ENCODE results near the gene THAP5.
"Not testable (repeated sequence)": the region's sequence is repeated elsewhere in the genome, so short reads cannot be mapped to it uniquely, and the experiment has no call there.

THAP5 gene

GRCh38 chr7:108570146-108570755 lies 745 bp upstream of the THAP5 start:
- TF ChIP-seq CTCF (IDR thresholded peaks at IDR 0.05) (no peak), ZFX (IDR thresholded peaks at IDR 0.05; ENCODE audit: borderline replicate concordance) (no peak)
- peak overlapping the region; percentile 93 for H3K27ac ChIP-seq

GRCh38 chr7:108568801-108569380 lies 615 bp downstream of the THAP5 start:
- peak overlapping the region; percentile 93 for H3K27ac ChIP-seq
- no peak for TF ChIP-seq ZFX (IDR thresholded peaks at IDR 0.05; ENCODE audit: borderline replicate concordance)
- no peak for TF ChIP-seq CTCF (IDR thresholded peaks at IDR 0.05)

- no peak overlapping the region for H3K27ac ChIP-seq
- TF ChIP-seq ZFX (IDR thresholded peaks at IDR 0.05; ENCODE audit: borderline replicate concordance): no peak
- TF ChIP-seq CTCF (IDR thresholded peaks at IDR 0.05): no peak
Measured at GRCh38 chr7:108565987-108566386, 3.5 kb downstream of the THAP5 start.

GRCh38 chr7:108561047-108561619 lies 8.4 kb downstream of the THAP5 start:
- TF ChIP-seq ZFX (IDR thresholded peaks at IDR 0.05; ENCODE audit: borderline replicate concordance): no peak
- no peak for TF ChIP-seq CTCF (IDR thresholded peaks at IDR 0.05)
- no peak overlapping the region for H3K27ac ChIP-seq

GRCh38 chr7:108559253-108559652 lies 10.3 kb downstream of the THAP5 start:
- no peak overlapping the region for H3K27ac ChIP-seq
- TF ChIP-seq ZFX (IDR thresholded peaks at IDR 0.05; ENCODE audit: borderline replicate concordance): no peak
- TF ChIP-seq CTCF (IDR thresholded peaks at IDR 0.05): no peak

- TF ChIP-seq ZFX (IDR thresholded peaks at IDR 0.05; ENCODE audit: borderline replicate concordance): no peak
- TF ChIP-seq CTCF (IDR thresholded peaks at IDR 0.05): no peak
Measured at GRCh38 chr7:108557617-108558016, 11.9 kb downstream of the THAP5 start.

GRCh38 chr7:108557191-108557590 lies 12.3 kb downstream of the THAP5 start:
- no peak for TF ChIP-seq ZFX (IDR thresholded peaks at IDR 0.05; ENCODE audit: borderline replicate concordance)
- no peak for TF ChIP-seq CTCF (IDR thresholded peaks at IDR 0.05)
- H3K27ac ChIP-seq: no peak overlapping the region

More at GRCh38 chr7:108557617-108558016, 11.9 kb downstream of the THAP5 start:
- H3K27ac ChIP-seq: no peak overlapping the region

- H3K27ac ChIP-seq: not testable (repeated sequence)
Measured at GRCh38 chr7:108556665-108557064, 12.8 kb downstream of the THAP5 start.

GRCh38 chr7:108548141-108548896 lies 21.2 kb downstream of the THAP5 start:
- H3K27ac ChIP-seq: not testable (repeated sequence)
